GM06990 (cell line): ENCODE data around the gene CDC42BPA.

Experiments used
- DNase-seq: peaks from one replicate; pipeline ENCODE4 v3.0.0-alpha.2; 2011; ENCODE audit not compliant: insufficient read length; ENCODE audit errors: extremely low read depth
- H3K27me3 ChIP-seq: replicated peaks from 2 replicates; pipeline ENCODE4 v1.6.0; 2011; ENCODE audit warnings: low read length; ENCODE audit not compliant: control insufficient read depth, insufficient read depth
- H3K36me3 ChIP-seq: 2 replicates; pipeline ENCODE4 v1.5.1; 2011; ENCODE audit warnings: low read length; ENCODE audit not compliant: control insufficient read depth, insufficient read depth
- H3K4me3 ChIP-seq: replicated peaks from 2 replicates; pipeline ENCODE4 v1.5.1; 2011; ENCODE audit warnings: low read depth, mild to moderate bottlenecking, control low read depth, low read length
- CTCF ChIP-seq: IDR thresholded peaks from 2 replicates; pipeline ENCODE4 v1.5.1; 2011; ENCODE audit warnings: low read length, control low read depth, mild to moderate bottlenecking, inconsistent platforms; ENCODE audit not compliant: insufficient read depth, poor library complexity, severe bottlenecking

The CDC42BPA gene

GRCh38 chr1:227253065-227253464 is 65.2 kb downstream of the CDC42BPA start:
- H3K27me3 ChIP-seq, result no peaks in the 10 kb centered on the region
- H3K36me3 ChIP-seq, result no peaks in the 10 kb centered on the region
- no peak for TF ChIP-seq CTCF
- no peak overlapping the region for H3K4me3 ChIP-seq
- no peak for DNase-seq

GRCh38 chr1:227245613-227246320 is 72.5 kb downstream of the CDC42BPA start:
- Histone ChIP-seq H3K27me3 (no peaks in the 10 kb centered on the region), H3K36me3 (no peaks in the 10 kb centered on the region), H3K4me3 (no peak overlapping the region)
- TF ChIP-seq CTCF, result no peak
- DNase-seq, result no peak

GRCh38 chr1:227244339-227245118 is 73.8 kb downstream of the CDC42BPA start:
- Histone ChIP-seq H3K4me3 (no peak overlapping the region), H3K27me3 (no peaks in the 10 kb centered on the region), H3K36me3 (no peaks in the 10 kb centered on the region)
- no peak for DNase-seq
- no peak for TF ChIP-seq CTCF

GRCh38 chr1:227242811-227243682 is 75.2 kb downstream of the CDC42BPA start:
- Histone ChIP-seq H3K36me3 (no peaks in the 10 kb centered on the region), H3K27me3 (no peaks in the 10 kb centered on the region), H3K4me3 (no peak overlapping the region)
- TF ChIP-seq CTCF, result no peak
- no peak for DNase-seq

GRCh38 chr1:227240983-227241382 is 77.3 kb downstream of the CDC42BPA start:
- no peak overlapping the region for H3K4me3 ChIP-seq
- DNase-seq, result no peak
- no peaks in the 10 kb centered on the region for H3K27me3 ChIP-seq
- TF ChIP-seq CTCF, result no peak
- H3K36me3 ChIP-seq, result no peaks in the 10 kb centered on the region
